Loucy (cell line): ENCODE results near the gene MITF.

Source experiments
- H2AFZ ChIP-seq: fragments of 200-600 bp; sonication (generic); 2 replicates; pipeline ENCODE4 v1.6.0; 2016; ENCODE audit warnings: antibody characterized with exemption, mild to moderate bottlenecking, low read length, moderate library complexity
- H3F3A ChIP-seq: fragments of 200-600 bp; 2 replicates; pipeline ENCODE4 v1.6.0; 2016; ENCODE audit warnings: antibody characterized with exemption, low read depth, mild to moderate bottlenecking
- H3K27me3 ChIP-seq: fragments of 200-600 bp; sonication (generic); 2 replicates; pipeline ENCODE4 v1.6.1; 2014; ENCODE audit warnings: low read length, mild to moderate bottlenecking; ENCODE audit not compliant: insufficient read depth, poor library complexity, severe bottlenecking
- H3K36me3 ChIP-seq: fragments of 200-600 bp; sonication (generic); 2 replicates; pipeline ENCODE4 v1.6.1; 2016; ENCODE audit warnings: low read length; ENCODE audit not compliant: insufficient read depth
- H3K4me1 ChIP-seq: fragments of 200-600 bp; sonication (generic); 2 replicates; pipeline ENCODE4 v1.5.1; 2014; ENCODE audit warnings: low read length, mild to moderate bottlenecking; ENCODE audit not compliant: insufficient read depth, poor library complexity, severe bottlenecking
- H3K4me2 ChIP-seq: fragments of 200-600 bp; sonication (generic); 2 replicates; pipeline ENCODE4 v1.6.0; 2014; ENCODE audit warnings: antibody characterized with exemption, low read length, low read depth, mild to moderate bottlenecking; ENCODE audit not compliant: poor library complexity, severe bottlenecking
- H3K4me3 ChIP-seq: fragments of 200-600 bp; sonication (generic); 2 replicates; pipeline ENCODE4 v1.5.1; 2014; ENCODE audit warnings: low read length, mild to moderate bottlenecking, mixed read lengths; ENCODE audit not compliant: poor library complexity, severe bottlenecking
- H3K79me2 ChIP-seq: fragments of 200-600 bp; sonication (generic); 2 replicates; pipeline ENCODE4 v1.6.1; 2014; ENCODE audit warnings: low read length; ENCODE audit not compliant: insufficient read depth
- H3K9ac ChIP-seq: fragments of 200-600 bp; sonication (generic); 2 replicates; pipeline ENCODE4 v1.6.0; 2014; ENCODE audit warnings: mild to moderate bottlenecking, low read depth, low read length, moderate library complexity; ENCODE audit not compliant: poor library complexity, severe bottlenecking
- H3K9me2 ChIP-seq: fragments of 200-600 bp; sonication (generic); replicated peaks from 2 replicates; pipeline ENCODE4 v1.6.1; 2016; ENCODE audit warnings: low read depth, low read length, mixed read lengths
- H3K9me3 ChIP-seq: fragments of 200-600 bp; sonication (generic); 2 replicates; pipeline ENCODE4 v1.6.1; 2014; ENCODE audit warnings: mild to moderate bottlenecking, antibody characterized with exemption, low read length, low read depth; ENCODE audit not compliant: insufficient read depth
- H4K20me1 ChIP-seq: fragments of 200-600 bp; sonication (generic); 2 replicates; pipeline ENCODE4 v1.6.0; 2014; ENCODE audit warnings: antibody characterized with exemption, low read length, mild to moderate bottlenecking; ENCODE audit not compliant: insufficient read depth, poor library complexity, severe bottlenecking
- CTCF ChIP-seq: fragments of 200-600 bp; sonication (generic); conservative IDR thresholded peaks from 2 replicates; pipeline ENCODE4 v1.5.1; 2014; ENCODE audit warnings: mild to moderate bottlenecking, antibody characterized with exemption, low read length
- EZH2phosphoT487 ChIP-seq: fragments of 200-600 bp; IDR thresholded peaks from 2 replicates; pipeline ENCODE4 v1.6.1; 2018; ENCODE audit warnings: antibody characterized with exemption, mild to moderate bottlenecking, moderate library complexity, borderline replicate concordance

MITF gene

GRCh38 chr3:69842351-69842750, 103.1 kb downstream of the MITF start:
- no peaks in the 10 kb centered on the region for H3K9me2 ChIP-seq
- TF ChIP-seq EZH2phosphoT487 (no peak), CTCF (no peak)
- H3K4me3 ChIP-seq: no peak overlapping the region
- H3K36me3 ChIP-seq: no peaks in the 10 kb centered on the region
- no peak overlapping the region for H3K9ac ChIP-seq
- H3F3A ChIP-seq: no peaks in the 10 kb centered on the region
- H2AFZ ChIP-seq: no peak overlapping the region
- no peaks in the 10 kb centered on the region for H3K79me2 ChIP-seq
- no peaks in the 10 kb centered on the region for H3K4me1 ChIP-seq
- H3K27me3 ChIP-seq: no peaks in the 10 kb centered on the region
- no peaks in the 10 kb centered on the region for H3K9me3 ChIP-seq
- H3K4me2 ChIP-seq: no peak overlapping the region
- no peaks in the 10 kb centered on the region for H4K20me1 ChIP-seq

- Histone ChIP-seq H3F3A (no peaks in the 10 kb centered on the region), H3K36me3 (no peaks in the 10 kb centered on the region), H3K79me2 (no peaks in the 10 kb centered on the region), H3K9me2 (no peaks in the 10 kb centered on the region), H3K4me1 (no peaks in the 10 kb centered on the region), H3K9me3 (no peaks in the 10 kb centered on the region), H2AFZ (no peak overlapping the region), H3K4me3 (no peak overlapping the region), H3K4me2 (no peak overlapping the region), H4K20me1 (no peaks in the 10 kb centered on the region), H3K27me3 (no peaks in the 10 kb centered on the region), H3K9ac (no peak overlapping the region)
- no peak for TF ChIP-seq EZH2phosphoT487
Observed at GRCh38 chr3:69842789-69843188, 103.5 kb downstream of the MITF start.

GRCh38 chr3:69844706-69845105, 105.4 kb downstream of the MITF start:
- TF ChIP-seq EZH2phosphoT487 (no peak), CTCF (no peak)
- H3K9ac ChIP-seq: no peak overlapping the region
- no peaks in the 10 kb centered on the region for H3K36me3 ChIP-seq
- H4K20me1 ChIP-seq: no peaks in the 10 kb centered on the region
- no peak overlapping the region for H3K4me3 ChIP-seq
- H3K4me2 ChIP-seq: no peak overlapping the region
- H3K9me3 ChIP-seq: no peaks in the 10 kb centered on the region
- H3K79me2 ChIP-seq: no peaks in the 10 kb centered on the region
- no peaks in the 10 kb centered on the region for H3K4me1 ChIP-seq
- H2AFZ ChIP-seq: no peak overlapping the region
- no peaks in the 10 kb centered on the region for H3K9me2 ChIP-seq
- no peaks in the 10 kb centered on the region for H3F3A ChIP-seq
- no peaks in the 10 kb centered on the region for H3K27me3 ChIP-seq

- Histone ChIP-seq H3K4me3 (no peak overlapping the region), H3K9ac (no peak overlapping the region), H3K4me2 (no peak overlapping the region), H3K9me2 (no peaks in the 10 kb centered on the region), H3F3A (no peaks in the 10 kb centered on the region), H3K79me2 (no peaks in the 10 kb centered on the region), H3K36me3 (no peaks in the 10 kb centered on the region), H4K20me1 (no peaks in the 10 kb centered on the region), H2AFZ (no peak overlapping the region), H3K27me3 (no peaks in the 10 kb centered on the region), H3K4me1 (no peaks in the 10 kb centered on the region), H3K9me3 (no peaks in the 10 kb centered on the region)
- no peak for TF ChIP-seq EZH2phosphoT487
- no peak for TF ChIP-seq CTCF
Observed at GRCh38 chr3:69847303-69847702, 108.0 kb downstream of the MITF start.
